Measurements from ENCODE around the gene BBS5.

BBS5 gene

DNA sequence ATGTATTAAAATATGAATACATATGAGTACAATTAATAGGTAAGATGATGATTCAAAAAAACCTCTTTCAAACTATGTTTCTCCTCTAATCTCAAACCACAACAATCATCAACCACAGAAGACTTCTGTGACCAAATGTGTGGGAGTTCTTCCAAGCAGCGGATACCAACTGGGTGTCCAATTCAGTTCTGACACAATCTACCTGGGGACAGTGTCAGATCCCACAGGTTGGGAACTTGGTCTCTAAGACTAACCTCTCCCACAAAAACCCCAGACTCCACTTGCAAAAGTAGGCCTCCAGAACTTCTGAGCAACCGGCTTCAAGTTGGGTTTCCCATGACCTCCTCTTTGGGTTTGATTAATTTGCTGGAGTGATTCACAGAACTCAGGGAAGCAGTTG lies 67.5 kb downstream of the BBS5 start:
- no peak for DNase-seq (ENCODE audit: low read depth)

Measured in stimulated activated CD8-positive, alpha-beta memory T cell treated with anti-CD3 and anti-CD28 coated beads, Interleukin-15, amount 100 ng/mL, for 1 hour (primary cell).